ENCODE results near the gene LAMA3. TPM values are rescaled to one million over a fixed set of nuclear protein-coding genes. Genes with fewer than 3 reads are reported as not detected.

The LAMA3 gene
- polyA plus RNA-seq, 1 donor from 2014 or later: 3.4 TPM

DNA sequence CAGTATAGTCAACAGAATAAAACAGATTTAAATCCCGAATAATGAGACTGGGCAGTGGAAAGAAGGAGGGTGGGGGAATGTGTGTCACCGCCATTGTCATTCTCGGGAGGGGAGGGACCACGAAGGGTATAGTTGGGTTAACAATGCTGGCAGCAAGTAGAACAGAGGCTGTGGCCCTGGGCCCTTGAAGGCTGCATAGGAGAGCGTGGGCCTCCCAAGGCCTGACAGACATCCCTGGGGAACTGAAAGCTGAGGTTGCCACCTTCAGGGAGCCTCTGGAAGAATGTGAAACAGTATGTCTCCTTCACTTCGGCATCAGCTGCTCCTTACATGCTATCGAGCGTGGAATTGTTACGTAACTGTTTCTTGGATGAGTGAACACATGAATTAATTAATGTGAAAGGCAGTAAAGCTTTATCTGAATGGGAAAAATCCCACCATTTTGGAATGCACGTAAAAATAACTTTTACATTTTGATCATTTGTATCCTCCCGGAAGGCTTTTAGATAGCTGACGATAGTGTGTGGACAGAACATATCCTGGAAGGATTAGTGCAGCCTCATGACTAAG, 232.5 kb downstream of the LAMA3 start:
- Histone ChIP-seq H4K20me1 (ENCODE audit: insufficient read depth) (no peaks in the 10 kb centered on the region), H3K36me3 (ENCODE audit: insufficient read depth, low read length) (no peaks in the 10 kb centered on the region), H3K27me3 (ENCODE audit: insufficient read depth, low read depth, low read length) (no peaks in the 10 kb centered on the region), H3K4me3 (ENCODE audit: low read length) (no peak overlapping the region), H3K4me2 (ENCODE audit: low read length) (no peak overlapping the region), H3K27ac (ENCODE audit: low read length) (no peak overlapping the region), H3K9ac (ENCODE audit: low read length) (no peak overlapping the region), H3F3A (ENCODE audit: insufficient read depth, low read length, poor library complexity, severe bottlenecking) (no peaks in the 10 kb centered on the region), H3K79me2 (replicated peaks; ENCODE audit: insufficient read depth, low read length) (no peaks in the 10 kb centered on the region), H3K9me3 (ENCODE audit: low read length) (no peaks in the 10 kb centered on the region), H2AFZ (ENCODE audit: low read depth, low read length) (no peak overlapping the region), H3K9me2 (ENCODE audit: insufficient read depth, low read length) (no peaks in the 10 kb centered on the region)
- TF ChIP-seq CTCF (IDR thresholded peaks at IDR 0.05; ENCODE audit: poor library complexity, severe bottlenecking): no peak
- TF ChIP-seq SMC3 (conservative IDR thresholded peaks at IDR 0.05; ENCODE audit: poor library complexity): no peak
- no peak for TF ChIP-seq REST (IDR thresholded peaks at IDR 0.05; ENCODE audit: borderline replicate concordance)
- no peak for TF ChIP-seq MXI1 (conservative IDR thresholded peaks at IDR 0.05; ENCODE audit: poor library complexity, severe bottlenecking)
- TF ChIP-seq RAD21 (conservative IDR thresholded peaks at IDR 0.05): no peak
- no peak for TF ChIP-seq POLR2AphosphoS5 (IDR thresholded peaks at IDR 0.05)
- no peak for TF ChIP-seq TAF1 (IDR thresholded peaks at IDR 0.05; ENCODE audit: low read depth)
- TF ChIP-seq EP300 (conservative IDR thresholded peaks at IDR 0.05; ENCODE audit: poor library complexity, severe bottlenecking): no peak
- no peak for TF ChIP-seq EZH2 (IDR thresholded peaks at IDR 0.05; ENCODE audit: borderline replicate concordance, insufficient read depth, low read length, poor library complexity, severe bottlenecking)

DNA sequence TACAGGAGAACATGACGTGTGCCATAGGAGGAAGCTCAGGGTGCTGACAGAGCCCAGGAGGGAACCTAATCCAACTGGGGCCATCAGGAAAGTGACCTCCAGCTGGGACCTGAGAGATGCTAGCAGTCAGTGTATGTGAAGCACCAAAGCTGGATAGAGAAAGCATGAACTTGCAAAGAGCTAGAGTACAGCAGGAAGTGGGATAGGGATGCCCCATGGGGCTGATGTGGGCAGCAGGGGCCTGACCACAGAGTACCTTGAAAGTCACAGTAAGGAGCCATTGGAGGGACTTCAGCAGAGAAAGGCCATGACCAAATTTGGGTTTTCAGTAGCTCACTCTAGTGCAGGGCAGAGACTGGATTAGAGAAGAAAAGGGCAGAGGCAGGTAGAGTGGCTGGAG, 233.7 kb downstream of the LAMA3 start:
- H3K4me2 ChIP-seq (ENCODE audit: low read length): no peak overlapping the region
- H3K27me3 ChIP-seq (ENCODE audit: insufficient read depth, low read depth, low read length): no peaks in the 10 kb centered on the region
- no peaks in the 10 kb centered on the region for H4K20me1 ChIP-seq (ENCODE audit: insufficient read depth)
- no peak overlapping the region for H2AFZ ChIP-seq (ENCODE audit: low read depth, low read length)
- H3K9me2 ChIP-seq (ENCODE audit: insufficient read depth, low read length): no peaks in the 10 kb centered on the region
- no peak overlapping the region for H3K9ac ChIP-seq (ENCODE audit: low read length)
- no peaks in the 10 kb centered on the region for H3K9me3 ChIP-seq (ENCODE audit: low read length)
- H3K36me3 ChIP-seq (ENCODE audit: insufficient read depth, low read length): no peaks in the 10 kb centered on the region
- no peak overlapping the region for H3K27ac ChIP-seq (ENCODE audit: low read length)
- TF ChIP-seq MXI1 (conservative IDR thresholded peaks at IDR 0.05; ENCODE audit: poor library complexity, severe bottlenecking) (no peak), CTCF (IDR thresholded peaks at IDR 0.05; ENCODE audit: poor library complexity, severe bottlenecking) (no peak)
- H3K4me3 ChIP-seq (ENCODE audit: low read length): no peak overlapping the region
- no peaks in the 10 kb centered on the region for H3K79me2 ChIP-seq (replicated peaks; ENCODE audit: insufficient read depth, low read length)
- H3F3A ChIP-seq (ENCODE audit: insufficient read depth, low read length, poor library complexity, severe bottlenecking): no peaks in the 10 kb centered on the region
